ENCODE data around the gene TMEM125. TPM values are rescaled to one million over a fixed set of nuclear protein-coding genes. Genes with fewer than 3 reads are reported as not detected.

Gene TMEM125
- not detected in 5 replicates for total RNA-seq (2022; extraction: Qiagen RNA extraction; ENCODE audit: low read depth)

GRCh38 chr1:43269627-43270375, at the start of gene TMEM125:
Gene TMEM125, plus strand, starts transcription at chr1:43269983. Its CDS starts 2,740 bp downstream, at chr1:43272723.

DNA sequence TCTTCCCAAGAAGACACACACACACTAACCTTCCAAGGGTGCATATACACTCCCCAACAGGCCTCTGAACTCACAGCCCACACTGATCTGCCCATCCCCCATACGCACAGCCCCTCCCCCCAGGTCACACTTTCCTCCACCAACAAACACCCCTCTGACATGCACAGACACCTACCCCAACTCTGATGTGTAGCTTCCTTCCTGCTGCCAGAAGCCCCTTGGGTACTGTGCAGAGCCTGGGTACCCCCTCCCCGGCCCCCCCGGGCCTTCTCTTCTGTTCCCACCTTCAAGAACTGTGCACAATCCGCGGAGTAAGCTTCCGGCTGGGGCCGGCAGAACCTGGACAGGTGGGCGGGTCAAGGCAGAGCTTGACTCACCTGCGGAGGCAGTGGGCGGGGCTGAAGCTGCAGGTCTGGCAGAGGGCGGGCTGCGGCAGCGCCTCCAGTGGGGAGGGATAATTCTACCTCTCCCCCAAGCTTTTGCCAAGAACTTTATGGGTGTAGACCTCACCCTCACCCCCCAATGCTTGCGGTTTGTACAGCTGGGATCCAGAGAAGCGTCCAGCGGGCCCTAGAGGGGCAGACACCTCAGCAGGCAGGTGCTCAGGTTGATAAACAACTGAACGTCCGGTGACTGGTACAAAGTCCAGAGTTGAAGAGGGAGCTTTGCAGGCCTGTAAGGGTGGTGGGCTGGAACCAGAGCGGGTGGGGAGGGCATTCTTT, 15.6 kb downstream of the TMEM125 start, which contains the start of gene C1orf210:
Gene C1orf210, minus strand, starts transcription at position 313 of the 722 bp plus-strand sequence. CDS start 2,311 bp downstream, outside the sequence.

DNA sequence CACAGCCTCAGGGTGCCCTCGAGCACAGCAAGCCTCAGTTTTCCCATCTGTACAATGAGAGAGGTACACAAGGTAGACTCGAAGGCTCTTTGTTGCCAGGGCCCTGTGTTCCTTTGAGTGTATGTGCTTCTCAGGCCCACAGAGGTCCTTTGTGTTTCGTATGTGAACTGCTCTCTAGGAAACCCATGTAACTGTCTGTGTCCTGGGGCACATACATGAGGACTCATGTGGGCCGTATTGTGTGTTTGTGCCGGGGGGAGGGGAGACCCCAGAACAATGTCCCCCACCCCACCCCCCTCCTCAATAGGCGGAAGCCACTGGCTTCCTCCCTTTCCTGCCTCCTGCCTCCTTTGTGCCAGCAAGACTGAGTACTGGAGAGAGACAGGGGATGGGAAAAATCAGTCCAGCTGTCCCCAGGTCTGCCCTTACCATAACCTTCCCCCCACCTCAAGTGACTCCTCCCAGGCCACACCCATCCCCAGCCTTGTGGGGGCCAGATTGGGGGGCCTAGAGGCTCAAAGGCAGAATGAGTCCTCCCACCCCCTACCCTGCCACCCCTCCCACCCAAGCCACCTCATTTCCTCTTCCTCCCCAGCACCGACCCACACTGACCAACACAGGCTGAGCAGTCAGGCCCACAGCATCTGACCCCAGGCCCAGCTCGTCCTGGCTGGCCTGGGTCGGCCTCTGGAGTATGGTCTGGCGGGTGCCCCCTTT, 30.8 kb downstream of the TMEM125 start, which contains the start of gene TIE1:
Gene TIE1, plus strand, starts transcription at position 605 of the 717 bp plus-strand sequence. Its CDS starts 90 bp downstream, at position 695.

Other genes starting within 250 kb of the TMEM125 start
- gene EBNA1BP2, start 97.7 kb upstream of the TMEM125 start, total RNA-seq (2022; extraction: Qiagen RNA extraction; ENCODE audit: low read depth): 183 to 204 TPM (median 193 TPM) in 5 replicates
- gene CFAP57, start 97.7 kb upstream of the TMEM125 start, total RNA-seq (2022; extraction: Qiagen RNA extraction; ENCODE audit: low read depth): 0.21 to 0.58 TPM (median 0.33 TPM) in 5 replicates
- gene C1orf210, start 15.6 kb downstream of the TMEM125 start, total RNA-seq (2022; extraction: Qiagen RNA extraction; ENCODE audit: low read depth): not detected in 5 replicates
- gene TIE1, start 31.0 kb downstream of the TMEM125 start, total RNA-seq (2022; extraction: Qiagen RNA extraction; ENCODE audit: low read depth): not detected in 5 replicates
- 0.09 to 0.22 TPM in 2 of 5 replicates, not detected in the others for gene MPL, start 67.8 kb downstream of the TMEM125 start, total RNA-seq (2022; extraction: Qiagen RNA extraction; ENCODE audit: low read depth)
- gene CDC20, start 89.0 kb downstream of the TMEM125 start, total RNA-seq (2022; extraction: Qiagen RNA extraction; ENCODE audit: low read depth): 165 to 205 TPM (median 195 TPM) in 5 replicates
- 141 to 151 TPM (median 149 TPM) in 5 replicates for gene ELOVL1, start 98.0 kb downstream of the TMEM125 start, total RNA-seq (2022; extraction: Qiagen RNA extraction; ENCODE audit: low read depth)
- gene MED8, start 119.8 kb downstream of the TMEM125 start, total RNA-seq (2022; extraction: Qiagen RNA extraction; ENCODE audit: low read depth): 37.0 to 38.6 TPM (median 38.1 TPM) in 5 replicates
- gene SZT2, start 119.9 kb downstream of the TMEM125 start, total RNA-seq (2022; extraction: Qiagen RNA extraction; ENCODE audit: low read depth): 6.5 to 9.9 TPM (median 6.9 TPM) in 5 replicates
- gene HYI, start 183.9 kb downstream of the TMEM125 start, total RNA-seq (2022; extraction: Qiagen RNA extraction; ENCODE audit: low read depth): 12.0 to 18.3 TPM (median 15.5 TPM) in 5 replicates